Calu3 (cell line): Measurements from ENCODE around the gene ALAS2. TPM values are rescaled to one million over a fixed set of nuclear protein-coding genes. Genes with fewer than 3 reads are reported as not detected.

Source experiments
- BruUV-seq: library from RNA; stranded (reverse); fragments of 400-500 nt; replicated peaks from 2 replicates; lab custom pipeline; 2021; lab: Mats Ljungman, UMichigan
- CTCF ChIA-PET: fragments of 300-600 bp; sonication (Branson Sonifier 250); formaldehyde crosslinking; loops from one replicate; lab custom pipeline; 2022; ENCODE audit warnings: antibody characterized with exemption; lab: Charles Lee
- DNase-seq: peaks from one replicate; pipeline ENCODE4 v3.0.0; 2022
- H3K27ac Mint-ChIP-seq: one replicate; pipeline ENCODE4 v1.8.0; 2022; ENCODE audit warnings: mixed read lengths; ENCODE audit not compliant: unreplicated experiment
- H3K27me3 Mint-ChIP-seq: one replicate; pipeline ENCODE4 v1.8.0; 2022; ENCODE audit warnings: mixed read lengths; ENCODE audit not compliant: unreplicated experiment
- H3K36me3 Mint-ChIP-seq: one replicate; pipeline ENCODE4 v1.8.0; 2022; ENCODE audit warnings: mild to moderate bottlenecking, moderate library complexity, mixed read lengths; ENCODE audit not compliant: insufficient read depth, unreplicated experiment
- H3K4me1 Mint-ChIP-seq: one replicate; pipeline ENCODE4 v1.8.0; 2022; ENCODE audit warnings: mild to moderate bottlenecking, low read depth, mixed read lengths; ENCODE audit not compliant: unreplicated experiment
- H3K4me3 Mint-ChIP-seq: one replicate; pipeline ENCODE4 v1.8.0; 2022; ENCODE audit warnings: mild to moderate bottlenecking, low read depth, moderate library complexity, mixed read lengths; ENCODE audit not compliant: unreplicated experiment
- H3K9me3 Mint-ChIP-seq: one replicate; pipeline ENCODE4 v1.8.0; 2022; ENCODE audit warnings: low read depth, mixed read lengths; ENCODE audit not compliant: unreplicated experiment
- CTCF ChIP-seq: fragments of 200-600 bp; IDR thresholded peaks from one replicate; pipeline ENCODE4 v1.8.0; 2022; ENCODE audit warnings: antibody characterized with exemption; ENCODE audit not compliant: unreplicated experiment
- intact Hi-C: fragments of 100-400 bp; cut with micrococcal nuclease; formaldehyde crosslinking; loops from one replicate; pipeline ENCODE4 v1.10.0; 2022; ENCODE audit not compliant: unreplicated experiment
- total RNA-seq: library from RNA; stranded (reverse); gene quantifications from 2 replicates; pipeline ENCODE4 v1.2.3, GENCODE V29; 2022

Gene ALAS2
- total RNA-seq, 1 experiment from 2014 or later = not detected

- CTCF ChIA-PET = no interaction called here
- DNase-seq = no peak
- no TSS peak for BruUV-seq
- intact Hi-C loops = loop anchor here (10.0 kb wide), 1 partner anchor 110 kb away; no protein-coding TSS in a partner anchor
- Mint-ChIP-seq H3K36me3 (peaks cover 23% of the 10 kb centered on the region), H3K4me1 (peaks cover 34% of the 10 kb centered on the region), H3K9me3 (no peaks in the 10 kb centered on the region), H3K4me3 (no peak overlapping the region), H3K27ac (no peak overlapping the region), H3K27me3 (no peaks in the 10 kb centered on the region)
- no peak for TF ChIP-seq CTCF
These were observed 25.5 kb downstream of the ALAS2 start for GRCh38 chrX:55005256-55005655.

DNA sequence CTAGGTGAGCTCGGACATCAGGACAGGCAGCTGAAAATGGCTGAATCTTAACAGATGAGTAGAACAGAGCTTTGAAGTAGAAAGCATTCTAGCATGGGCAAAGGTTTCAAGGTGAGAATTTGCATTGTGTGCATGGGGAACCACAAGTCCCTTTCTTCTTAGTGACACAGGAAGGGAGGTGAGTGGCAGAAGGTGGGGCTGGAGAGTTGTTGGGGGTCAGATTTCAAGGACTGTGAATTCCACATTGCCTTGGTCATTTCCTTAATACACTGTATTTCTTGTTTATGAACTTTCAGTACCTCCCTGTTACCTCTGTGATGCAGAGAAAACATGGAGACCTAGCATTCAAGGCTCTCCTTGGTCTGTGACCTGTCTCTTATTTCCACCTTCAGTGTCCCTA is 26.5 kb downstream of the ALAS2 start:
- Mint-ChIP-seq H3K4me3 (no peak overlapping the region), H3K9me3 (no peaks in the 10 kb centered on the region), H3K27me3 (no peaks in the 10 kb centered on the region), H3K27ac (no peak overlapping the region), H3K36me3 (peaks cover 32% of the 10 kb centered on the region), H3K4me1 (peaks cover 34% of the 10 kb centered on the region)
- intact Hi-C loops = loop anchor here (10.0 kb wide), 1 partner anchor 109 kb away; no protein-coding TSS in a partner anchor
- CTCF ChIA-PET = no interaction called here
- BruUV-seq = no TSS peak
- no peak for DNase-seq
- no peak for TF ChIP-seq CTCF

DNA sequence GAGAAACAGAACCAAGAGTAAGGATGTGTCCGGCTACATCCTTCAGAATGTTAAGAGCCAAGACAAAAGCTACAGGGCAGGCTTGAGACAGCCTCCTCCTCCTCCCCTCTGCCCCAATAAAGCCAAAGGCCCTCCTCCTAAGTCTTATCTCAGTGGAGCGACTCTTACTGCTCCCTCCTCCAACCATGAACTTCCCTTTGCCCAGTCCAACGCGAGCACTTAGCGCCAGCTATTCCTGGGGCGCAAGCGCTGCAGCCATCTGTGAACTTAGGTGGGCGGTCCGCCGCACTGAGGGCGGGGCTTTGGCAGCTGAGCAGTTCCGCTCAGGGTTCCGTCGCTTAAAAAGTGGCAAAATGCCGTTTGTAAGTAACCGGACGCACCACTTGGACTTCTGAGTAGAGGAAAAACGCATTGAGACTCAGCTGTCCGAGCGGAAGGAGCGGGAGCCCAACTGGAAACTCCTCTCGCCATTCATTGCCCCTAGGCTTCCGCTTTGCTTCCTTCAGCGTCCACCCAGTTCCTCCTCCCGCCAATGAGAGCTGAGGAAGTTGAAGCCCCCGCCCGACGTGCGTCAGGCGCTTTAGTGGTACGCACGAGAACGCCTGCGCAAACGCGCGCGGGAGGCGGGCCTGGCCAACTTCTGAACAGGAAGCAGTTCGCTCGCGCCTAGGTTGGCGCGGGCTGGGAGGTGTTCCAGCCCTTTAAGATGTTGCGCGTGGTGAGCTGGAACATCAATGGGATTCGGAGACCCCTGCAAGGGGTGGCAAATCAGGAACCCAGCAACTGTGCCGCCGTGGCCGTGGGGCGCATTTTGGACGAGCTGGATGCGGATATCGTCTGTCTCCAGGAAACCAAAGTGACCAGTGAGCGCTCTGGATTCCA is 30.8 kb downstream of the ALAS2 start, which contains the start of gene APEX2:
Gene APEX2 (plus strand): TSS at position 647 of the 882 bp plus-strand sequence. CDS start 60 bp downstream, at position 707.
- intact Hi-C loops = loop anchor here (10.0 kb wide), 1 partner anchor 105 kb away; no protein-coding TSS in a partner anchor
- H3K4me1 Mint-ChIP-seq = peaks cover 12% of the 10 kb centered on the region
- no peak for TF ChIP-seq CTCF
- BruUV-seq = TSS peak; percentile 87
- peak within 1 kb of the TSS; percentile 80 for H3K4me3 Mint-ChIP-seq
- DNase-seq = peak; percentile 89
- CTCF ChIA-PET = interaction anchor here (0.6 to 1.5 kb wide), 3 partner anchors 57 to 875 kb away, joined by 3 to 4 read pairs (median 4); no protein-coding TSS in a partner anchor
- H3K27ac Mint-ChIP-seq = peak within 1 kb of the TSS; percentile 89
- H3K9me3 Mint-ChIP-seq = no peaks in the 10 kb centered on the region
- H3K27me3 Mint-ChIP-seq = no peaks in the 10 kb centered on the region
- H3K36me3 Mint-ChIP-seq = peaks cover 24% of the 10 kb centered on the region

DNA sequence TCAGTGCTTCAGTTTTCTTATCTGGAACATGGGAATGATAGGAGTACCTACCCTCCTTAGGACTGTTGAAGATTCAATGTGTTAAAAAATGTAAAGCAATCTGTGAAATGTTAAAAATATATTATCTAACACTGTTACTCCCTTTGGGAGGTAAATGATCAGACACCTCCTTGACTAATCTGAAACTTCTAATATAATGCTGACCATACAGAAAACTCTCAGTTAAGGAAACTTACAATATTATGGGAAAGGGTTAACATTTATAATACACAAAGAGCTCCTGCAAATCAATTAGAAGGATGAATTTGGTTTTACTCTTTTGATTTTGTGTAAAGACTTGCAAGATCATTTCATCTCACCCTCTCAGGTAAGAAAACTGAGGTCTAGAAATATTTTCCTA is 35.2 kb downstream of the ALAS2 start:
- no peaks in the 10 kb centered on the region for H3K9me3 Mint-ChIP-seq
- no peak overlapping the region for H3K27ac Mint-ChIP-seq
- no peaks in the 10 kb centered on the region for H3K4me1 Mint-ChIP-seq
- CTCF ChIA-PET = interaction anchor here (1.6 kb wide), 1 partner anchor 12 kb away, joined by 3 read pairs; no protein-coding TSS in a partner anchor
- peaks cover 13% of the 10 kb centered on the region for H3K36me3 Mint-ChIP-seq
- H3K27me3 Mint-ChIP-seq = no peaks in the 10 kb centered on the region
- BruUV-seq = no TSS peak
- no peak for DNase-seq
- intact Hi-C loops = no loop called here
- no peak overlapping the region for H3K4me3 Mint-ChIP-seq
- no peak for TF ChIP-seq CTCF
